HG03039 (cell line): ENCODE results near the gene RYK.
"Not testable (repeated sequence)": the region's sequence is repeated elsewhere in the genome, so short reads cannot be mapped to it uniquely, and the experiment has no call there.

ENCODE experiments used
- ATAC-seq: cut with Tn5 transposase; IDR thresholded peaks from one replicate; pipeline ENCODE4 v1.9.1; 2021; ENCODE audit warnings: mild to moderate bottlenecking, moderate library complexity; ENCODE audit not compliant: unreplicated experiment

RYK gene

DNA sequence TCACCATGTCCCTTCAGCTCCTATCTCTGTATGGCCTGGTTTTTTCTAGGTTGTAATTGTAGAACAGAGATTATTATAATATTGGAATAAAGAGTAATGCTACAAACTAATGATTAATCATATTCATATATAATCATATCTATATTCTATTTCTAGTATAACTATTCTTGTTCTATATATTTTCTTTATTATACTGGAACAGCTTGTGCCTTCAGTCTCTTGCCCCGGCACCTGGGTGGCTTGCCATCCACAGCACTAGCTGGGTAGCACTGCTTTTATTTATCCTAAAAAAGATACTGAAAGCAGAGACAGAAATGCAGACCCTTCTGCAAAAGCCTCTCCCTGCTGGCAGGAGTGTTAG is 25.9 kb downstream of the RYK start:
- not testable (repeated sequence) for ATAC-seq

DNA sequence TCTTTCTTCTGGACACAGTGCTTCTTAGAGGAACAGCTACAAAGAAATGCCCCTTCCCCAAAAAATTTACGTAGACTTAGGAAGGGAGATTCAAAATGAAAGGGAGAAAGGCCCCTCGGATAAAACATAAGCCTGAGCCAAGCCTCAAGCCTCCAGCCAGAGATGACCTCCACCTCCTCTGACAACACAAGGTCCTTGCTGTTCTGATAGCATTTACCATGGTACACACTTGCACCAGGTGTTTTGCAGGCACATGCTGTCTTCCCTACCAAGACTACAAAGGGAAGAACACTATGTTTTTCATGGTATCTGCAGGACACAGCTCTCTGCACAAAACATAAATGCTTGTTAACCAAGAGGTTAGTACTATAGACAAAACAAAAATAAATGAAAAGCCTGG is 27.8 kb downstream of the RYK start:
- ATAC-seq = no peak

GRCh38 chr3:134216851-134217250 is 33.8 kb downstream of the RYK start:
- ATAC-seq = no peak

- no peak for ATAC-seq
Measured at GRCh38 chr3:134216191-134216764, 34.4 kb downstream of the RYK start.

DNA sequence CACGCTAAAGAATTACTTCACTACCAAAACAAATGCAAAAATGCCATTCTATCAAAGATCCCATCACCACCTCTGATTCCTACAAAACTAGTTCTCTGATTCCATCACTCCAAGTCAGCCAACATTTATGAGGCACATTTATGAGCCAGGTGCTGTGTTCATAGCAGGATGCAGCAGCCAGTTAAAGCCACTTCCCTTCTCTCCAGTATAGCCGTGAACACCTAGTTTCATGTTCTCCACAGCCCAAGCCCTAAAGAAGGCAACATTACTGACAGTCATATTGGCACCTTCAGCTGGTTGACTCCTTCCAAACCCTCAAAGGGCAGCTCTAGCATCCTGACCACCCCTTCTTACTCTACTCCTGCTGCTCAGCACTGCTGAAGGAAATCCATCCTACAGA is 36.4 kb downstream of the RYK start:
- ATAC-seq = no peak

GRCh38 chr3:134212967-134213665 is 37.5 kb downstream of the RYK start:
- peak; percentile 71 for ATAC-seq

- ATAC-seq = no peak
Measured at GRCh38 chr3:134211797-134212196, 38.9 kb downstream of the RYK start.

- no peak for ATAC-seq
Measured at GRCh38 chr3:134205451-134205850, 45.2 kb downstream of the RYK start.

DNA sequence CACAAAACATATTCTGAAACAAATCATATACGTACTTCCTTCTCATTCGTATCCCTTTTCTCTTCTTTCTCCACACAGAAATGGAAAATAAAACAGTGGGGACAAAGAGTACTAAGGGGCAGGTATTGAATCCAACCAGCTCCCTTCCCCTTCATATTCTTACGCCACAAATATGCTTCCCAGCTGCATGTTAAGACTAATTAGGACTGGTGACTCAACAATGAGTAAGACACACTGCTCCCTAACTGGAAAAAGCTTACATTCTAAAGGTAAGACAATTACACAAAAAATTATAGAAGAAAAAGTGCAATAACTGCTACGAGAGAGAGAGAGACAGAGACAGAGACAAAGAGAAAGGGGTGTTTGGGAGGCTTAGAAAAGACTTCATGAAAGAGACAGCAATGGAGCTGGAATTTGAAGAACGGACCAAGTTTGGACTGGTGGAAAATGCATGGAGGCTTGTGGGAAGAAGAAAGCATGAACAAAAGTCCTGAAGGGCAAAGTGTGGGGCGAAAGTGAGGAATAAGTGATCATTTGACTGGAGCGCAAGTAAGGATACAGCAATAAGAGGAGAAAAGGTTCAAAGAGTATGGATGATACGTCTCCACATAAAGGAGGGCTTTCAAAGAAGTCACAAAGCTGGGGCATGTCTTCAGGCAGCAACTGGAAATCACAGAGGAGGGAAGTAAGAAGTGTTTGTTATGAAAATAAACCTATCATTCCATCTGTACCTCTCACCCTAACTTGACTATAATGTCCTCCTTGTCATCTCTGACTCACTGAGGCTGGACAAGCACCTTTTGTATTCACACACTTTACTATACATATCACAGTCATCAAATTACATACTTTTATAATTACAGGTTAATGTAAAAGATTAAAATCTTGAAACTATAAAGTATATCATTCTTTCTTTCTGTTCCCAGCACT is 49.2 kb downstream of the RYK start:
- ATAC-seq = no peak

GRCh38 chr3:134199880-134200279 is 50.8 kb downstream of the RYK start:
- ATAC-seq = not testable (repeated sequence)

- ATAC-seq = no peak
Measured at GRCh38 chr3:134199240-134199639, 51.4 kb downstream of the RYK start.

- ATAC-seq = no peak
Measured at GRCh38 chr3:134198414-134198813, 52.2 kb downstream of the RYK start.

DNA sequence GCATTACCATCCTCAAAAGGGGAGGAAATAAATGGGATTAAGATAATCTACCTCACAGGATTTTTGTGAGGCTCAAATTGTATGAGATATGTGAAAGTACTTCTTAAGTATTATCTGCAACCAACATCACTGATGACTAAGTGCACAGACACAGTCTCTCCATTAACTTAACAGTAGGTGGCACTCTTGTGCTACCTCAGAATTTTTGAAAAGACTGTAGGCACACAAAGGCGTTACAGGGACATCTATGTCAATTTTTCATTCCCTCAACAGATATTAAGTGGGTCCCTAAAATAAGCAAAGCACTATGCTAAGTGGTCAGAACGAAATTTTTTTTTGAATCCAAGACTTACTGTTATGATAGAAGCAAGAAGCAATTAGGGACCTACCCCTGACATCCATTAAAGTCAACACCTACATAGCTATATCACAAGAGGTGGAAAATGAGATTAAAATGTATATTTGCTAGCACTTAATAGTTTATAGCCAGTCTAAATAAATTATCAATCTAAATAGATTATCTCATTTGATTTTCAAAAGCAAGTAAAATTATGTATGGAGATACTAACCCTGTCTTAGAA is 52.9 kb downstream of the RYK start:
- ATAC-seq = no peak

DNA sequence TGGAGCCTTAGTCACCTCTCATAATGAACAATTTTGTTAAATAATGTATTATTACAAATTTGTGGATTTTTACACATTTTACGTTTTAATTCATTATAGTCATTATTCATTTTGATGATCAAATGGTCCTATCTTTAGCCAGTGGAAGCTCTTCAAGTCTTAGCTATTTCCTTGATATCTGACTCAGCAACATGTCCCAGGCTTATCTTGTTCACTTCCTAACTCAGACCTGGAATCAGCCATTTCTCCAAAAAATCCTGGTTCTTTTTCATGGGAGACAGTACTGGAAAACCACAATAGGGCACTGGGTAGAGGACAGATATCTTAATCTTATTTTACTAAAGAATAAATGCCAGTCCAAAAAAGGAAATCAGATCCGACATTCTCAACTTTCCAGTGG is 56.4 kb downstream of the RYK start:
- ATAC-seq = no peak

GRCh38 chr3:134190250-134190649 is 60.4 kb downstream of the RYK start:
- ATAC-seq = no peak

GRCh38 chr3:134189849-134190248 is 60.8 kb downstream of the RYK start:
- no peak for ATAC-seq

GRCh38 chr3:134186391-134186790 is 64.3 kb downstream of the RYK start:
- no peak for ATAC-seq

- no peak for ATAC-seq
Measured at GRCh38 chr3:134180761-134181160, 69.9 kb downstream of the RYK start.

- no peak for ATAC-seq
Measured at GRCh38 chr3:134179508-134179907, 71.2 kb downstream of the RYK start.

GRCh38 chr3:134163096-134163495 is 87.6 kb downstream of the RYK start:
- ATAC-seq = no peak

GRCh38 chr3:134161898-134162615 is 88.6 kb downstream of the RYK start:
- no peak for ATAC-seq
